VCaP (cell line): Measurements from ENCODE around the gene WFDC6.

Experiments used
- H3K27ac ChIP-seq: fragments of 450-650 bp; 2 replicates; pipeline ENCODE4 v1.5.1; 2017
- CTCF ChIP-seq: fragments of 450-650 bp; conservative IDR thresholded peaks from 2 replicates; pipeline ENCODE4 v1.5.1; 2017; ENCODE audit warnings: mild to moderate bottlenecking, moderate library complexity

Gene WFDC6

GRCh38 chr20:45545754-45546453 lies 6.6 kb upstream of the WFDC6 start:
- peak; percentile 73 for TF ChIP-seq CTCF
- no peak overlapping the region for H3K27ac ChIP-seq

GRCh38 chr20:45545351-45545750 lies 6.1 kb upstream of the WFDC6 start:
- no peak for TF ChIP-seq CTCF
- H3K27ac ChIP-seq: no peak overlapping the region

- no peak for TF ChIP-seq CTCF
- H3K27ac ChIP-seq: no peak overlapping the region
Observed at GRCh38 chr20:45538209-45538799, 978 bp downstream of the WFDC6 start.

GRCh38 chr20:45527294-45527693 lies 12.0 kb downstream of the WFDC6 start:
- no peak overlapping the region for H3K27ac ChIP-seq
- TF ChIP-seq CTCF: no peak

- TF ChIP-seq CTCF: no peak
- no peak overlapping the region for H3K27ac ChIP-seq
Observed at GRCh38 chr20:45523821-45524220, 15.5 kb downstream of the WFDC6 start.

- H3K27ac ChIP-seq: no peak overlapping the region
- TF ChIP-seq CTCF: no peak
Observed at GRCh38 chr20:45518282-45518681, 21.0 kb downstream of the WFDC6 start.

- TF ChIP-seq CTCF: no peak
- peak within 1 kb of the TSS; percentile 30; the same call in 1 of the 2 replicates for H3K27ac ChIP-seq
Observed at GRCh38 chr20:45515147-45515913, 24.0 kb downstream of the WFDC6 start, which contains the start of gene SPINT3. TSS of gene SPINT3 (minus strand) at chr20:45515622. CDS start at chr20:45515608, 14 bp downstream.
